Upper lobe of left lung (tissue), 4 donors: ENCODE data around the gene PHOX2A.

Experiments
- EP300 ChIP-seq, 4 donors: sonication (generic); formaldehyde crosslinking; IDR thresholded peaks; one replicate each; pipeline ENCODE4 v1.5.1; 2017; ENCODE audit warnings: antibody characterized with exemption in 4 of 4, control low read depth in 2 of 4
- POLR2A ChIP-seq, 4 donors: fragments of 450-650 bp; IDR thresholded peaks; one replicate each; pipeline ENCODE4 v1.5.1; 2016 to 2017; ENCODE audit warnings: antibody characterized with exemption in 4 of 4, mild to moderate bottlenecking in 2 of 4
- POLR2AphosphoS5 ChIP-seq, 2 donors: sonication (generic); formaldehyde crosslinking; IDR thresholded peaks; one replicate each; pipeline ENCODE4 v1.5.1; 2017; ENCODE audit warnings: antibody characterized with exemption in 2 of 2
- TF ChIP-seq, protein P1 (sequence below), 6 experiments: fragments of 450-650 bp in 4 of 6; fragments of 200-600 bp in 2 of 6; sonication (generic) in 2 of 6; IDR thresholded peaks; one replicate each; pipeline ENCODE4 v1.5.1; 2016 to 2019; ENCODE audit warnings: antibody characterized with exemption in 6 of 6

GRCh38 chr11:72216638-72217037, 27.3 kb downstream of the PHOX2A start, which contains the start of gene FOLR2:
- TF ChIP-seq POLR2A (IDR thresholded peaks at IDR 0.05) (no peak), POLR2AphosphoS5 (IDR thresholded peaks at IDR 0.05) (no peak), EP300 (IDR thresholded peaks at IDR 0.05) (no peak)
- TF ChIP-seq, protein P1, sequence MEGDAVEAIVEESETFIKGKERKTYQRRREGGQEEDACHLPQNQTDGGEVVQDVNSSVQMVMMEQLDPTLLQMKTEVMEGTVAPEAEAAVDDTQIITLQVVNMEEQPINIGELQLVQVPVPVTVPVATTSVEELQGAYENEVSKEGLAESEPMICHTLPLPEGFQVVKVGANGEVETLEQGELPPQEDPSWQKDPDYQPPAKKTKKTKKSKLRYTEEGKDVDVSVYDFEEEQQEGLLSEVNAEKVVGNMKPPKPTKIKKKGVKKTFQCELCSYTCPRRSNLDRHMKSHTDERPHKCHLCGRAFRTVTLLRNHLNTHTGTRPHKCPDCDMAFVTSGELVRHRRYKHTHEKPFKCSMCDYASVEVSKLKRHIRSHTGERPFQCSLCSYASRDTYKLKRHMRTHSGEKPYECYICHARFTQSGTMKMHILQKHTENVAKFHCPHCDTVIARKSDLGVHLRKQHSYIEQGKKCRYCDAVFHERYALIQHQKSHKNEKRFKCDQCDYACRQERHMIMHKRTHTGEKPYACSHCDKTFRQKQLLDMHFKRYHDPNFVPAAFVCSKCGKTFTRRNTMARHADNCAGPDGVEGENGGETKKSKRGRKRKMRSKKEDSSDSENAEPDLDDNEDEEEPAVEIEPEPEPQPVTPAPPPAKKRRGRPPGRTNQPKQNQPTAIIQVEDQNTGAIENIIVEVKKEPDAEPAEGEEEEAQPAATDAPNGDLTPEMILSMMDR (IDR thresholded peaks at IDR 0.05): no peak
